MM.1S (cell line): ENCODE data around the gene SLC12A3.

Experiments
- DNase-seq: peaks from one replicate; pipeline ENCODE4 v3.0.0-alpha.2; 2015
- H2AFZ ChIP-seq: fragments of 300-600 bp; sonication (generic); 2 replicates; pipeline ENCODE4 v1.6.0; 2016; ENCODE audit warnings: antibody characterized with exemption, low read length
- H3F3A ChIP-seq: fragments of 300-600 bp; sonication (generic); 2 replicates; pipeline ENCODE4 v1.6.1; 2016; ENCODE audit warnings: mild to moderate bottlenecking, antibody characterized with exemption, low read length, moderate library complexity, mixed read lengths; ENCODE audit not compliant: insufficient read depth
- H3K27ac ChIP-seq: fragments of 300-600 bp; sonication (generic); 2 replicates; pipeline ENCODE4 v1.5.1; 2016; ENCODE audit warnings: mild to moderate bottlenecking, low read length
- H3K27me3 ChIP-seq: fragments of 300-600 bp; sonication (generic); replicated peaks from 2 replicates; pipeline ENCODE4 v1.6.0; 2016; ENCODE audit warnings: low read length; ENCODE audit not compliant: insufficient read depth
- H3K36me3 ChIP-seq: fragments of 300-600 bp; sonication (generic); replicated peaks from 2 replicates; pipeline ENCODE4 v1.6.1; 2016; ENCODE audit warnings: mild to moderate bottlenecking, low read length, mixed read lengths; ENCODE audit not compliant: insufficient read depth
- H3K4me1 ChIP-seq: fragments of 300-600 bp; sonication (generic); 2 replicates; pipeline ENCODE4 v1.6.1; 2016; ENCODE audit warnings: low read length, mixed read lengths
- H3K4me2 ChIP-seq: fragments of 300-600 bp; sonication (generic); 2 replicates; pipeline ENCODE4 v1.6.0; 2016; ENCODE audit warnings: low read depth, low read length
- H3K4me3 ChIP-seq: fragments of 300-600 bp; sonication (generic); 2 replicates; pipeline ENCODE4 v1.5.1; 2016; ENCODE audit warnings: low read length, mixed read lengths
- H3K79me2 ChIP-seq: fragments of 300-600 bp; sonication (generic); 2 replicates; pipeline ENCODE4 v1.6.1; 2016; ENCODE audit warnings: mixed run types, low read length, mixed read lengths
- H3K9ac ChIP-seq: fragments of 300-600 bp; sonication (generic); 2 replicates; pipeline ENCODE4 v1.6.1; 2016; ENCODE audit warnings: low read length, mixed read lengths
- H3K9me2 ChIP-seq: fragments of 300-600 bp; sonication (generic); replicated peaks from 2 replicates; pipeline ENCODE4 v1.6.1; 2016; ENCODE audit warnings: mild to moderate bottlenecking, low read length, mixed read lengths; ENCODE audit not compliant: insufficient read depth
- H3K9me3 ChIP-seq: fragments of 300-600 bp; sonication (generic); replicated peaks from 2 replicates; pipeline ENCODE4 v1.6.1; 2016; ENCODE audit warnings: mild to moderate bottlenecking, low read length, mixed read lengths; ENCODE audit not compliant: insufficient read depth
- H4K20me1 ChIP-seq: fragments of 300-600 bp; sonication (generic); 2 replicates; pipeline ENCODE4 v1.6.1; 2016; ENCODE audit warnings: mild to moderate bottlenecking, low read length, moderate library complexity, mixed read lengths; ENCODE audit not compliant: insufficient read depth
- CTCF ChIP-seq: fragments of 300-600 bp; sonication (generic); IDR thresholded peaks from 2 replicates; pipeline ENCODE4 v1.5.1; 2016; ENCODE audit warnings: antibody characterized with exemption, low read length, mixed read lengths
- EZH2 ChIP-seq: fragments of 300-600 bp; sonication (generic); optimal IDR thresholded peaks from 2 replicates; pipeline ENCODE3; 2017; ENCODE audit warnings: low read depth, mild to moderate bottlenecking, antibody characterized with exemption, low read length, mixed read lengths
- EZH2phosphoT487 ChIP-seq: fragments of 300-600 bp; sonication (generic); IDR thresholded peaks from 2 replicates; pipeline ENCODE4 v1.6.1; 2018; ENCODE audit warnings: antibody characterized with exemption, low read length

Gene SLC12A3

DNA sequence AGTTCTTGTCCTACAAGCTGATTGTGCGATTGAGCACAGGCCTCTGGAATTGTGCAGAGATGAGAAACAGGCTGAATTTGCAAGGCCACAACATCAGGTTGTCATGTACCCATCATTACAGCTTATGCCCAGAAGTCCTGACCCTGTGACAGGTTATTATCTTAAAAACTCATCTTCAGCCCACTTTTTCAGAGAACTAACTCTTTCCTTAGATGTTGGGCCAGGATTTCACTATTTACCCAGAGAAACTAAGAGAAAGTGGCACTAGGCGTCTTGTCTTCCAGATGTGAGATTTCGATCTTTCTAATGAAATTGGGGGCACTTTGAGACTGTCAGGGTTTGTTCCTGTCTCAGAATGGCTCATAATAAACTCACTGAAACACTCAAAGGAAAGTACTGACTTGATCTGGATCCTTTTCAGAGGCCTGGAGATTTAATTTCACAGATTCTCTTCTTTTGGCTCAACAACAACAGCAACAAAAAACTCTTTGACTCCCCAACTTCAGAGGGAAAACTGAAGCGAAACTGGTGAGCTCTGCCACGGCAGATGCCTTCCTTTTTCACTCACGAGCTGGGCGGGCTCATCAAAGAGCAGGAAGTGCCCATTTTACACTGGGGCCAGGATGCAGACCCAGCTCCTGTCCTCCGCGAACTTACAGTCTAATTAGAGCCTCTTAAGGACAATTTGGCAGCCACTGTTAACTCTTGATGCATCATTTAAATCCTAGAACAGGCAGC, 17.7 kb upstream of the SLC12A3 start:
- no peak for DNase-seq
- Histone ChIP-seq H3K9me2 (no peaks in the 10 kb centered on the region), H3K27me3 (no peaks in the 10 kb centered on the region), H3K9me3 (no peaks in the 10 kb centered on the region), H3K36me3 (no peaks in the 10 kb centered on the region), H3K4me3 (no peak overlapping the region), H3K79me2 (no peaks in the 10 kb centered on the region), H4K20me1 (no peaks in the 10 kb centered on the region), H3K4me2 (no peak overlapping the region), H3K4me1 (peaks cover 8% of the 10 kb centered on the region), H3K27ac (no peak overlapping the region), H3F3A (no peaks in the 10 kb centered on the region), H2AFZ (no peak overlapping the region), H3K9ac (no peak overlapping the region)
- TF ChIP-seq CTCF: no peak
- no peak for TF ChIP-seq EZH2phosphoT487
- TF ChIP-seq EZH2: no peak

- Histone ChIP-seq H2AFZ (no peak overlapping the region), H4K20me1 (no peaks in the 10 kb centered on the region), H3K4me3 (no peak overlapping the region), H3K36me3 (no peaks in the 10 kb centered on the region), H3K9me2 (no peaks in the 10 kb centered on the region), H3K9ac (no peak overlapping the region), H3K4me1 (peaks cover 8% of the 10 kb centered on the region), H3K4me2 (no peak overlapping the region), H3K27ac (no peak overlapping the region), H3F3A (no peaks in the 10 kb centered on the region), H3K79me2 (no peaks in the 10 kb centered on the region), H3K9me3 (no peaks in the 10 kb centered on the region), H3K27me3 (no peaks in the 10 kb centered on the region)
- TF ChIP-seq EZH2phosphoT487 (no peak), EZH2 (no peak), CTCF (no peak)
- DNase-seq: peak; percentile 36
Observed at GRCh38 chr16:56848029-56848936, 16.7 kb upstream of the SLC12A3 start.

DNA sequence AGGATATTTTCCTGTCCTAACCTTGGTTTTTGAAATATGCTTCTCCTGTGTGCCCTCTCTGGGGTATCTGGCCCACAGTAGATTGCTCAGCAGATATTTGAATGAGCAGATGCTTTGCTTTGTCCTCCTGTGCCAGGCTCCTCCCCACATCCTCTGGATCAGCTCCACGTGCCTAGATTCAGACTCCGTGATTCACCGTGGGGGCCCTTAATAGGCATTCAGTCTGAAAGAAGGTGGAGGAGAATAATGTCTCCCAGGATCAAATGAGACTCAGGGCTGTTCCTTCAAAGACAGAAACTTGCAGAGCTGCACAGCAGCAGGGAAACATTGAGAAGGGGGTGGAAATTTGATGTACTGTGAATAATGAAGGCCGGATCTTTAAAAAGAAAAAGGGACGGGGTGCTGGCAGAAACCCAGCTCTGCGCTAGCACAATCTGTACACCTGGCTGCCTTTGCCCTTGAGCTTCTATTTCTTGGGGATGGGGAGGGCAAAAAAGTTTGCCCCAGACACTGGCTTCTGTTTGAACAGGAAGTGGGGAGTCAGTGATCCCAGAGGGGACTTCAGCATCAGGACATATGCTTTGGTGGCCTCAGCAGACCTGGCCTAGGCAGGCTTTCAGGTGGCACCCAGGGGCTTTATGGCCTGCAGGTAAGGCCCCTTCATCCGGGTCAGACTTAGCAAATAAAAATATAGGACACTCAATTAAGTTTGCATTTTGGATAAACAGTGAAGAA, 15.9 kb upstream of the SLC12A3 start:
- H3F3A ChIP-seq: no peaks in the 10 kb centered on the region
- H3K27ac ChIP-seq: no peak overlapping the region

More for the DNA sequence above, 15.9 kb upstream of the SLC12A3 start:
- H2AFZ ChIP-seq: no peak overlapping the region
- H3K9me3 ChIP-seq: no peaks in the 10 kb centered on the region
- H3K9ac ChIP-seq: no peak overlapping the region
- H3K27me3 ChIP-seq: no peaks in the 10 kb centered on the region
- H3K4me1 ChIP-seq: peaks cover 8% of the 10 kb centered on the region
- no peak overlapping the region for H3K4me3 ChIP-seq
- H3K79me2 ChIP-seq: no peaks in the 10 kb centered on the region
- no peak overlapping the region for H3K4me2 ChIP-seq
- no peaks in the 10 kb centered on the region for H3K9me2 ChIP-seq
- TF ChIP-seq EZH2 (no peak), CTCF (no peak), EZH2phosphoT487 (no peak)
- H4K20me1 ChIP-seq: no peaks in the 10 kb centered on the region
- no peak for DNase-seq
- H3K36me3 ChIP-seq: no peaks in the 10 kb centered on the region
